Measurements from ENCODE around the gene NPAS3. TPM values are rescaled to one million over a fixed set of nuclear protein-coding genes. Genes with fewer than 3 reads are reported as not detected.

Gene NPAS3
- total and polyA plus RNA-seq, 2 donors (not counting 3 experiments of a cell fraction or from before 2014, with no cell fraction given) = 0.10 to 0.13 TPM

- POLR2A ChIA-PET = no interaction called here
- Histone ChIP-seq H3K4me1 (ENCODE audit: control insufficient read depth, extremely low read depth, insufficient read depth, low read length) (no peaks in the 10 kb centered on the region), H3K9me3 (replicated peaks; ENCODE audit: control insufficient read depth, insufficient read depth, low read length) (no peaks in the 10 kb centered on the region), H3K27me3 (ENCODE audit: control insufficient read depth in 2 of 2, insufficient read depth in 2 of 2, low read length in 2 of 2) (no peaks in the 10 kb centered on the region), H3K4me2 (ENCODE audit: insufficient read depth, low read length) (no peak overlapping the region), H3K27ac (ENCODE audit: insufficient read depth, low read depth, low read length) (no peak overlapping the region), H3K36me3 (ENCODE audit: control insufficient read depth in 2 of 2, extremely low read depth in 1 of 2, insufficient read depth in 2 of 2, low read length in 2 of 2) (no peaks in the 10 kb centered on the region), H3K79me2 (ENCODE audit: control insufficient read depth, insufficient read depth, low read length) (no peaks in the 10 kb centered on the region), H4K20me1 (replicated peaks; ENCODE audit: control insufficient read depth, extremely low read depth, insufficient read depth, low read length) (no peaks in the 10 kb centered on the region), H3K4me3 (replicated peaks in 1 of 3; ENCODE audit: insufficient read depth in 1 of 3, low read depth in 1 of 3, low read length in 3 of 3) (no peak overlapping the region), H3K9me1 (replicated peaks; ENCODE audit: control insufficient read depth, extremely low read depth, insufficient read depth, low read length) (no peaks in the 10 kb centered on the region), H3K9ac (replicated peaks; ENCODE audit: extremely low read depth, insufficient read depth, low read length) (no peak overlapping the region), H2AFZ (ENCODE audit: low read depth, low read length) (no peak overlapping the region)
- intact Hi-C loops (cut with micrococcal nuclease) = no loop called here
- dilution Hi-C loops (cut with MboI; ENCODE audit: extremely low pct_ligation_motif_present, low sequenced_read_pairs) = no loop called here
- DNase-seq (ENCODE audit: low read depth, low spot score) = no peak
- FAIRE-seq = no peak
- TF ChIP-seq POLR2A (IDR thresholded peaks at IDR 0.05; ENCODE audit: low read depth, low read length) (no peak), GATA2 (IDR thresholded peaks at IDR 0.05; ENCODE audit: insufficient read depth, insufficient read length, low read depth, low read length) (no peak), EZH2 (IDR thresholded peaks at IDR 0.05; ENCODE audit: borderline replicate concordance, low read depth, low read length, severe bottlenecking) (no peak), POLR2AphosphoS5 (IDR thresholded peaks at IDR 0.05; ENCODE audit: insufficient read depth, low read depth, low read length) (no peak), MYC (IDR thresholded peaks at IDR 0.05; ENCODE audit: low read depth, low read length) (no peak), JUN (IDR thresholded peaks at IDR 0.05; ENCODE audit: borderline replicate concordance, insufficient read depth, insufficient read length, low read depth) (no peak), MAX (IDR thresholded peaks at IDR 0.05; ENCODE audit: insufficient read depth, insufficient read length) (no peak), CTCF (IDR thresholded peaks at IDR 0.05; ENCODE audit: extremely low read depth in 1 of 2, insufficient read depth in 1 of 2, low read depth in 1 of 2, low read length in 2 of 2) (no peak), FOS (IDR thresholded peaks at IDR 0.05; ENCODE audit: borderline replicate concordance, insufficient read depth, low read length) (no peak)
- no TSS peak for BruUV-seq (replicated peaks)
- CTCF ChIA-PET = no interaction called here
Measured at GRCh38 chr14:33010495-33010894, 71.8 kb downstream of the NPAS3 start.

Data from endothelial cell of umbilical vein (primary cell).